Measurements from ENCODE around the gene SLC3A2.
"Not testable (repeated sequence)": the region's sequence is repeated elsewhere in the genome, so short reads cannot be mapped to it uniquely, and the experiment has no call there.

SLC3A2 gene

GRCh38 chr11:62880803-62881578 is at the start of gene SLC3A2:
SLC3A2 (plus strand) TSS chr11:62880896; CDS start chr11:62881024, 128 bp downstream.
- peak; percentile 80 to 84 for DNase-seq (ENCODE audit: low read depth in 2 of 2)

DNA sequence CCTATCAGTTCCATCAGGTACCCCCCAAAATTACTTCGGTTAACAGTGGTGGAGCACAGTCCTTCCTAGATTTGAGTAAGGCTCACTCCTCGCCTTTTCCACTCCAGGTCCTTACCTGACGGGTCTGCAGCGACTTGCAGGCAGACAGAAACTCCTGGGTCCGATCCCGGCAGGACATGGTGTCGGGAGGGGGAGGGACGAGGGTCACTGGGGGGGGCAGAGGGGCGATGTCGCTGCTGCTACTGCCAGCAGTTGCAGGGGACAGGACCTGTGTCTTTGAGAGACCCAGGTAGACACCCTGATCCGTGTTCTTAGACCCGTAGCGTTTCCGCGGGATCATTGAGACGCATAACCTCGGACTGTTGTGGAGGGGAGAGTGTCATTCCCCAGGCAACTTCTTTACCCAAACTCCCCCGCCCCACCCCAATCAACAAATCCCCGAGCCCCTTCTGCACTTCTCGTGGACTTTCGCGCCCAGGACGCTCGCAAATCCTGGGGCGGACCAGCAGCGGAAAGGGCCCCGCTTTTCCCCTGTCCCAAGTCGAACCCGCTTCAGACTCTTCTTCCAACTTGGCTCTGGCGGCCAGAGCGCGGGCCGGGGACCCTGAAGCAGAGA is 49.7 kb upstream of the SLC3A2 start:
- DNase-seq (ENCODE audit: low read depth in 2 of 2) = no peak

GRCh38 chr11:62831520-62832335 is 49.0 kb upstream of the SLC3A2 start, which contains the start of gene STX5:
STX5 (minus strand) TSS chr11:62832051; CDS start chr11:62831243, 808 bp downstream.
- peak; percentile 99 to 100 for DNase-seq (ENCODE audit: low read depth in 2 of 2)

- no peak for DNase-seq (ENCODE audit: low read depth in 2 of 2)
These were observed 48.1 kb upstream of the SLC3A2 start, which contains the start of gene TEX54 for GRCh38 chr11:62832336-62833234. TEX54 (minus strand) TSS chr11:62832841.

DNA sequence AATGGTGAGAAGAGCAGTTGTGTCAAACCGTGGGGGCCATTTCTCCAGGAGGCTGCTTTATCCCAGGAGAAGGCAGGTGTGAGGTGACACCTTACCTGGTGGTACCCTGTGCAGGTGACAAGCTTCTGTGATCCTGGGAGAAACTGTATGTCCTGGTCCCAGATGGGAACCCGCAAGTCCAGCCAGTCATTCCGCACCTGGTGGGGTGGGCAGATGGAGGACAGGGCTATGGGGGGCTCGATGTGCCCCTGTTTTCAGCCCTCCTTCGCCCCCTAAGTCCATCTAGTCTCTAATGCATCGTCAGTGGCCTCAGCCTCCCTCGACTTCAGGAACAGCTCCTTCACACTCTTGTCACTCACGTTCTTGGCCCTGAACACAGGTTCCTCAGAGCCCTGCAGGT is 45.4 kb upstream of the SLC3A2 start:
- DNase-seq (ENCODE audit: low read depth in 2 of 2) = no peak

DNA sequence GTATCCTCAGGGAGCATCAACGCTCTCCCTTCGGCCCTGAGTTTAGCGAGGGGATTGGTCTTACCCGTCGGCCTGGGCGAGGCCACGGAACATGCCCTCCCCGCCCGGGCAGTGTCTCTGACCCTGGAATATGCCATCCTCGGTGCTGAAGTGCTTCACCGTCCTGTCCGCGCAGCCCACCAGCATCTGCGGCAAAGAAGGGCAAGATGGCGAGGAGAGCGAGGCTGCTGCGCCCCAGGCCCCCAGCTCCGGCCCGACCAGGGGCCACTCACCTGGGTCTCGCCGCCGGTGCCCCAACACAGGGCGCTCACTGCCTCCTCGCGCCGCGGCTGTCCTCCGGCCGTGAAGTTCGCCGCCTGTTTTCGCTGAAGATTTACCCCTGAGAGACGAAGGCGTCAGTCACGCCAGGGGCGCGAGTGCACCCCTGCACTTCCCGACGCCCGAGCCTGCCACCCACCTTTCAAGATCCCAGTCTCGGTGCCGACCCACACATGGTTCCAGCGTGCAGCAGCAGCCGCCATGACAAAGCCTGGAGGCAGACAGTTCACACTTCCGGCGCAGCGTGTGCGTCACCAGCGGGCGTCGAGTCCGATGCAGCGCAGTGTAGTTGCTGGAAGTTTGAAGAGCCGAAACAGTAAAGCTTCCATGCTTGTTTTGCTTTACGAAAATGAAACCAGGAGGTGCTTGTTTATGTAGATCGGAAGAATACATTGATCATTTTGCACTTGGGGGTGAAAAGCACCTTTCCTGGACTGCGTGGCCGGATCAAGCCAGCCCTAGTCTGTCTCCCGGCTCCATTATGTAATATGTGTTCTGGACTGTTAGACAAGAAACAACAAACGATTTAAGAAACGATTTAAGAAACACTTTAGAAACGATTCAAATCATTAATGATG is 41.4 kb upstream of the SLC3A2 start, which contains the start of gene WDR74:
Gene WDR74 (minus strand): TSS at position 541 of the 896 bp plus-strand sequence. CDS start 20 bp downstream, at position 521.
- DNase-seq (ENCODE audit: low read depth in 2 of 2) = peak; percentile 80 to 82

DNA sequence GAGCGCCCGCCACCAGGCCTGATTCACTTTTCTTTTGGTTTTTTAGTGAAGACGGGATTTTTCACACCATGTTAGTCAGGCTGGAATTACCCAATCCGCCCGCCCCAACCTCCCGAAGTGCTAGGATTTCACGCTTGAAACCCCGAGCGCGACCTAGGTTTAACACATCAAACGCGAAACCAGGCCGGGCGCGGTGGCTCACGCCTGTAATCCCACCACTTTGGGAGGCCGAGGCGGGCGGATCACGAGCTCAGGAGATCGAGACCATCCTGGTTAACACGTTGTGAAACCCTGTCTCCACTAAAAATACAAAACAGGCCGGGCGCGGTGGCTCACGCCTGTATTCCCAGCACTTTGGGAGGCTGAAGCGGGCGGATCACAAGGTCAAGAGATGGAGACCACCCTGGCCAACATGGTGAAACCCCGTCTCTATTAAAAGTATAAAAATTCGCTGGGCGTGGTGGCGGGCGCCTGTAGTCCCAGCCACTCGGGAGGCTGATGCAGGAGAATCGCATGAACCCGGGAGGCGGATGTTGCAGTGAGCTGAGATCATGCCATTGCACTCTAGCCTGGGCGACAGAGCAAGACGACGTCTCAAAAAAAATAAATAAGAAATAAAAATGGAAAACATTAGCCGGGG is 39.9 kb upstream of the SLC3A2 start:
- DNase-seq (ENCODE audit: low read depth in 2 of 2) = peak; percentile 56 to 65

GRCh38 chr11:62841361-62842170 is 39.1 kb upstream of the SLC3A2 start:
- peak; percentile 51 to 70 for DNase-seq (ENCODE audit: low read depth in 2 of 2)

GRCh38 chr11:62842171-62842741 is 38.4 kb upstream of the SLC3A2 start:
- no peak for DNase-seq (ENCODE audit: low read depth in 2 of 2)

DNA sequence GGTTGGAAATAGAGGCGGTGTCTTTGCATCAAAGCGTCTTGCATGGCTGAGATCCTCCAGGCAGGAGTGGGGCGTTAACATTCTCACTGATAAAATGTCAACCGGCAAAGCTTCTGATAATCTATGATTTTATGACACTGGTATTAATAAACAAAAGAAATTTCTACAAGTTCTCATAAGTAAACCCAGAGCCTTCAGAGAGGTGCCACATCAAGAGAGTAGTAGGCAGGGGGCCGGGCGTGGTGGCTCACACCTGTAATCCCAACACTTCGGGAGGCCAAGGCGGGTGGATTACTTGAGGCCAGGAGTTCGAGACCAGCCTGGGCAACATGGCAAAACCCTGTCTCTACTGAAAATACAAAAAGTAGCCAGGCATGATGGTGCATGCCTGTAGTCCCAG is 37.8 kb upstream of the SLC3A2 start:
- not testable (repeated sequence) for DNase-seq (ENCODE audit: low read depth in 2 of 2)

DNA sequence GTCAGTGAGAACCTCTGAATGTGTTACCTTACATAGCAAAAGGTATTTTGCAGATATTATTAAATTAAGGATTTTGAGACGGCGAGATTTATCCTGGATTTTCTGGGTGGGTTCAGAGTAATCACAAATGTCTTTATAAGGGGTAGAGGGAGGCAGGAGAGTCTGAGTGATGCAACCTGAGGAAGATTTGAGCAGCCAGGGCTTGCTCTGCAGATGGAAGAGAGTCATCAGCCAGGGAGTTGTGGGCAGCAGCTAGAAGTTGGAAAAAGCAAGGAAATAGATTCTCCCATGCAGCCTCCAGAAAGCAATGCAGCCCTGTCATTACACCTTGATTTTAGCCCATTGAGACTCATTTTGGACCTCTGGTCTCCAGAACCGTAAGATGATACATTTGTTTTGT is 37.2 kb upstream of the SLC3A2 start:
- no peak for DNase-seq (ENCODE audit: low read depth in 2 of 2)

DNA sequence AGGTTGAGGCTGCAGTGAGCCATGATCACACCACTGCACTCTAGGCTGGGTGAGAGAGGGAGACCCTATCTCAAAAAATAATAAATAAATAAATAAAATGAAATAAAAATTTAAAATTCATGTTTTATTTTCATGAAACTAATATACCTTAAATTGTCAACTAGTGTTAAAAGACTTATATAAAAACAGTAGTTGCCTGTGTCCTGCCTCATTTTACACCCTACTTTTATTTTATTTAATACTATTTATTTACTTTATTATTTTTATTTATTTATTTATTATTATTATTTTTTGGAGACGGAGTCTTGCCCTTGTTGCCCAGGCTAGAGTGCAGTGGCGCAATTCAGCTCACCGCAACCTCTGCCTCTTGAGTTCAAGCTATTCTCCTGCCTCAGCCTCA is 36.5 kb upstream of the SLC3A2 start:
- DNase-seq (ENCODE audit: low read depth in 2 of 2) = no peak

DNA sequence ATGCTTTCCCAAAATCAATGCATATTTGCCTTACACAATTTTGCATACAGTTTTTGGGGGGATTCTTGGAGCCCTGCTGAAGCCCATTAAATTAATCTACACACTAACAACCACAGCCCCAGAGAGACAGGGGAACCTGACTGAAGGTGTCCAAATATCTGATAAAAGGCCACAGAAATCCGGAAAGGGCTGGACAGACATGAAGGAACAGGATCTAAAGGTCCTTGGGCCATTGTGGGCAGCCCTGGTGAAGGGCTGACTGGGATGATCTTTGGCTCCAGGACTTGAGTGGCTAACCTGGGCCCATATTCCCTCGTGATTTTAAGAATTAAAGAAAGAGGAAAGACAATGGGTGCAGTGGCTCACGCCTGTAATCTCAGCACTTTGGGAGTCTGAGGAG is 34.5 kb upstream of the SLC3A2 start:
- no peak for DNase-seq (ENCODE audit: low read depth in 2 of 2)

GRCh38 chr11:62847767-62848314 is 32.9 kb upstream of the SLC3A2 start:
- no peak for DNase-seq (ENCODE audit: low read depth in 2 of 2)

GRCh38 chr11:62850911-62851806 is 29.5 kb upstream of the SLC3A2 start:
- no peak for DNase-seq (ENCODE audit: low read depth in 2 of 2)

- no peak for DNase-seq (ENCODE audit: low read depth in 2 of 2)
These were observed 28.7 kb upstream of the SLC3A2 start for GRCh38 chr11:62851807-62852522.

Data from stimulated activated CD4-positive, alpha-beta T cell treated with anti-CD3 and anti-CD28 coated beads, Interleukin-1b, Interleukin-23, amount 100 ng/mL, for 4 hours (primary cell).